ENCODE results near the gene POU2F2. TPM values are rescaled to one million over a fixed set of nuclear protein-coding genes. Genes with fewer than 3 reads are reported as not detected.

POU2F2 gene
- total RNA-seq, 4 donors from 2014 or later, result 0.67 to 3.8 (median 1.0) TPM

DNA sequence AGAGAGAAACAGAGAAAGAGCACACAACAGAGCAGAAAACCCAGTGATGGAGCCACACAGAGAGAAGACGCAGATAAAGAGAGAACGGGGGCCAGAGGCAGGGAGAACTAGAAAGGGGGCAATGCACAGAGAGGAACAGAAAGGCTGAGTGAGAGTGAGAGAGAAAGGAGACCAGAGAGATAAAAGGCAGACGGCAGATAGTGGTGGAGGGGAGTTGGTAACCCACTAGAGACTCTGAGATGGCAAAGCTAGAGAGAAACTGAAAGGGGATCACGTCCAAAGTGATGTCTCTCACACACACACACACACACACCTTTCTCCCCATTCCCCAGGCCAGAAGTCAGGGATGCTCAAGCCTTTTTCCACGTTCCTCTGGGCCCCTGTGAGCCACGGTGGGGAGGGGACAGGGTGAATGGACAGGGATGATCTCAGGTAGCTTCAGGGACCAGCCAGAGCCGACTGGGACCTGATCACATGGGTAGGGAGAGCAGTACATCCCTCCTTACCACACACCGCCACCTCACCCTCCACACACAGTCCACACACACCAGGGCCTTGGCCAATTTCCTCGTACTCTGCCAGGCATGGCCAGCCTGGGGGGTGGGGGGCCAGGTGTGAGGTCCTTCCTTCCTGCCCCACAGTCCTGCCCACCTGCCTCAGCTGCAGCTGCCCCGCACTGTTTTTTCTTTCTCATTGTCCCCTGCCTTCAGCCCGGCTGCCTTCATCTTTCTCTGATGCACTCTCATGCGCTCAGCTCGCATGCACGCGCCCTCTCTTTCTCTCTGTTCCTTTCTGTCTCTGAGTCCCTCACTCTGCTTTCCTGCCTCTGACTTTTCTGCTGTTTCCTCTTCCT is 22.5 kb upstream of the POU2F2 start:
- DNase-seq (ENCODE audit: low spot score in 2 of 2), result no peak
- 54 to 56% methylated on average over 15 of the region's 15 CpGs for WGBS, 2 donors
- intact Hi-C loops (cut with DNase I; ENCODE audit: low total_unique reads), result no loop called here
- no peak overlapping the region for H3K4me3 ChIP-seq (ENCODE audit: low read depth, poor library complexity, severe bottlenecking)
- TF ChIP-seq CTCF (IDR thresholded peaks at IDR 0.05) (no peak), POLR2A (IDR thresholded peaks at IDR 0.05) (no peak)

DNA sequence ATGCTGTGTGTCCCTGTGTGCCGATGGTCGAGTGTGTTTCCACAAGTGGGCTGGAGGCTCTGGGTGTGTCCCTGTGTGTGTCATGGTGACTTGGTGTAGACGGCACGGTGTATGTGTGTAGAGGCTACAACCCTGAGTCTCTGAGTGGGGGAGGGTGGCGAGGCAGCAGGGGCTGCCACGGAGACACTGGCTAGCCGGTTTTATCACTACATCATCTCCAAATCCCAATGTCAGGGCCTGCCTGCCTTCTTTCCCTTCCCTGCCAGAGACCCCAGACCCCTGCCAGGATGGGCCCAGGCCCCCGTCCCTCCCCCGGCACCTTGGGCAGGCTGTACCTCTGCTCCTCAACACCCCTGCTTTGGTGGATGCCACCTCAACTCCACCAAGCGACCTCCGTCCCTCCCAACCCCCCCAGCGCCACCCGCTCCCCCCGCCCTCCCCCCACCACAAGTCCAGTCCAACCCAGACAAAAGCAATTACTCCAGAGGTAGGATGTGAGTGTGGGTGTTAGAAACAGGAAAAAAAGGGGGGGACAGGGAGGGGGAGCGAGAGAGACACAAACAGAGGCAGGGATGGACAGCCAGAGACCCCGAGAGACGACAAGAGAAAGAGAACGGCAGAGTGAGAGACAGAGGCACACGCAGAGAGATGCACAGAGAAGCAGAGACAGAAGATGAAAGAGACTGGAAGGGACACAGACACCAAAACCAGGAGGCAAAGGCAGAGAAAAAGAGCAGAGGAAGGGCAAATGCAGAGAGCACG is 21.6 kb upstream of the POU2F2 start:
- WGBS, 2 donors, result 48 to 52% methylated on average over 20 of the region's 20 CpGs
- intact Hi-C loops (cut with DNase I; ENCODE audit: low total_unique reads), result no loop called here
- no peak for TF ChIP-seq CTCF (IDR thresholded peaks at IDR 0.05)
- no peak overlapping the region for H3K4me3 ChIP-seq (ENCODE audit: low read depth, poor library complexity, severe bottlenecking)
- no peak for DNase-seq (ENCODE audit: low spot score in 2 of 2)

GRCh38 chr19:42152910-42153671 is 20.8 kb upstream of the POU2F2 start:
- intact Hi-C loops (cut with DNase I; ENCODE audit: low total_unique reads), result no loop called here
- DNase-seq (ENCODE audit: low spot score in 2 of 2), result no peak
- WGBS, 2 donors, result 79 to 85% methylated on average over 21 to 24 of the region's 25 CpGs
- no peak for TF ChIP-seq POLR2A (IDR thresholded peaks at IDR 0.05)
- TF ChIP-seq CTCF (IDR thresholded peaks at IDR 0.05), result no peak
- no peak overlapping the region for H3K4me3 ChIP-seq (ENCODE audit: low read depth, poor library complexity, severe bottlenecking)

GRCh38 chr19:42151782-42152684 is 19.8 kb upstream of the POU2F2 start:
- DNase-seq (ENCODE audit: low spot score in 2 of 2), result no peak
- H3K4me3 ChIP-seq (ENCODE audit: low read depth, poor library complexity, severe bottlenecking), result no peak overlapping the region
- no peak for TF ChIP-seq CTCF (IDR thresholded peaks at IDR 0.05)
- no peak for TF ChIP-seq POLR2A (IDR thresholded peaks at IDR 0.05)
- WGBS, 2 donors, result 65 to 75% methylated on average over 20 of the region's 20 CpGs
- intact Hi-C loops (cut with DNase I; ENCODE audit: low total_unique reads), result no loop called here

DNA sequence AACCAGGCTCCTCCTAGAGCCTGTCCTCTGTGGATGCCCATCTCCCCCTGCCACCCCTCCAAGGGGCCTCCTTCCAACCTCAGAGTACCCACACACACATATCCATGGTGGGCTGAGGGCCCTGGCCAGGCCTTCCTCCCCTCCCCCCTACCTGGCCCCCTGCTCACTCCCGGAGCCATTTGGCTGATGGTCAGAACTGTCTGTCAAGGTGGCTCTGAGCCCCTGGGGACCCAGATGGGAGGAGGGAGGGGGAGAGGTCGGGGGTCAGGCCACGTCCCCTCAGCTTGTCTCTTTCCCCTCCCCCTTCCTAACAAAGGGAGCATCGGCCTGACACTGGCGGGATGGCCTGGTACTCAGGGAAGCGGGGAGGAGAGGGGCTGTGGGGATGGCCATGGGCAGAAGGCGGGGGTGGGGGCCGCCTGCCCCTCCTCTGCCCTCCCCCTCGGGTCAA is 18.7 kb upstream of the POU2F2 start:
- TF ChIP-seq CTCF (IDR thresholded peaks at IDR 0.05) (no peak), POLR2A (IDR thresholded peaks at IDR 0.05) (no peak)
- 26 to 28% methylated on average over 7 of the region's 9 CpGs for WGBS, 2 donors
- DNase-seq (ENCODE audit: low spot score in 2 of 2), result no peak
- H3K4me3 ChIP-seq (ENCODE audit: low read depth, poor library complexity, severe bottlenecking), result no peak overlapping the region
- intact Hi-C loops (cut with DNase I; ENCODE audit: low total_unique reads), result no loop called here

Measured in lower leg skin (tissue), 4 donors.